K562 (cell line): ENCODE measurements around the gene MIF. TPM values are rescaled to one million over a fixed set of nuclear protein-coding genes. Genes with fewer than 3 reads are reported as not detected.

Experiments
- ATAC-seq: fragments of 200-7000 bp; cut with Tn5 transposase; 3 replicates; pipeline ENCODE4 v1.9.1; 2020; ENCODE audit warnings: moderate library complexity
- BruUV-seq: library from RNA; stranded (reverse); fragments of 400-500 nt; replicated peaks from 2 replicates; lab custom pipeline; 2021; lab: Mats Ljungman, UMichigan
- CTCF ChIA-PET: fragments of 300-600 bp; formaldehyde crosslinking; extraction: SDS; loops from one replicate; lab custom pipeline; 2021; ENCODE audit warnings: low intra/inter-chr PET ratio; lab: Yijun Ruan, JAX
- POLR2A ChIA-PET: fragments of 300-600, 350-650 bp; sonication (Branson Sonifier 250); formaldehyde crosslinking; extraction: SDS; loops from one replicate; lab custom pipeline; 2021; ENCODE audit warnings: antibody characterized with exemption, inconsistent platforms; lab: Yijun Ruan, JAX
- DNase-seq, 4 experiments: peaks; one replicate each; pipeline versions ENCODE4 v3.0.0 to v3.0.0-alpha.2; 2011 to 2018; ENCODE audit warnings: low spot score in 3 of 4, mixed read lengths in 3 of 4; ENCODE audit errors: extremely low read depth in 1 of 4
- FAIRE-seq: peaks from 2 replicates; lab custom pipeline; 2011; peaks lifted over from hg19 to GRCh38; lab: Jason Lieb, UNC
- H2AFZ ChIP-seq: 2 replicates; pipeline ENCODE4 v1.6.0; 2011; ENCODE audit warnings: low read depth, low read length, control low read depth, inconsistent platforms
- H3K27ac ChIP-seq: fragments of 200-600 bp; 3 replicates; pipeline ENCODE4 v1.8.0; 2011; ENCODE audit warnings: low read depth, mild to moderate bottlenecking, control low read depth, inconsistent platforms, low read length, moderate library complexity, mixed read lengths; ENCODE audit errors: extremely low read depth
- H3K27me3 ChIP-seq, 2 experiments: fragments of 300-600 bp in 1 of 2; 2 replicates in 1 of 2; 3 replicates in 1 of 2; pipeline versions ENCODE4 v1.6.0 to v1.8.0; 2011; ENCODE audit warnings: inconsistent platforms in 2 of 2, low read length in 2 of 2, mild to moderate bottlenecking in 1 of 2, mixed read lengths in 1 of 2, moderate library complexity in 1 of 2; ENCODE audit not compliant: control insufficient read depth in 2 of 2, insufficient read depth in 2 of 2
- H3K36me3 ChIP-seq: fragments of 300-600 bp; 3 replicates; pipeline ENCODE4 v1.8.0; 2011; ENCODE audit warnings: mild to moderate bottlenecking, low read length, inconsistent platforms; ENCODE audit not compliant: control insufficient read depth, insufficient read depth
- H3K4me1 ChIP-seq, 2 experiments: fragments of 200-600 bp in 1 of 2; replicated peaks in 1 of 2; 2 replicates in 1 of 2; 3 replicates in 1 of 2; pipeline versions ENCODE4 v1.5.1 to v1.8.0; 2011; ENCODE audit warnings: inconsistent platforms in 2 of 2, low read length in 2 of 2, mild to moderate bottlenecking in 1 of 2, mixed read lengths in 1 of 2, moderate library complexity in 1 of 2; ENCODE audit not compliant: control insufficient read depth in 2 of 2, insufficient read depth in 2 of 2
- H3K4me2 ChIP-seq: 2 replicates; pipeline ENCODE4 v1.6.1; 2011; ENCODE audit warnings: low read length, control low read depth, inconsistent platforms, mixed read lengths; ENCODE audit not compliant: insufficient read depth
- H3K4me3 ChIP-seq: fragments of 200-600 bp; sonication (generic), shearing (Covaris generic); 2 replicates; pipeline ENCODE4 v1.5.1; 2016; ENCODE audit warnings: control low read depth, inconsistent platforms
- H3K79me2 ChIP-seq: fragments of 200-600 bp; 3 replicates; pipeline ENCODE4 v1.8.0; 2011; ENCODE audit warnings: low read length, inconsistent platforms; ENCODE audit not compliant: control insufficient read depth, insufficient read depth
- H3K9ac ChIP-seq, 2 experiments: 2 replicates each; pipeline versions ENCODE4 v1.6.0 to v1.6.1; 2011; ENCODE audit warnings: low read depth in 2 of 2, low read length in 2 of 2, control low read depth in 1 of 2, inconsistent platforms in 1 of 2, mild to moderate bottlenecking in 1 of 2, mixed read lengths in 1 of 2; ENCODE audit not compliant: insufficient read depth in 1 of 2
- H3K9me1 ChIP-seq: one replicate; pipeline ENCODE4 v1.6.0; 2011; ENCODE audit warnings: inconsistent platforms, mild to moderate bottlenecking, low read length, moderate library complexity; ENCODE audit not compliant: control insufficient read depth, insufficient read depth
- H3K9me3 ChIP-seq: replicated peaks from 2 replicates; pipeline ENCODE4 v1.5.1; 2011; ENCODE audit warnings: low read depth, low read length, inconsistent platforms; ENCODE audit not compliant: control insufficient read depth, insufficient read depth
- H4K20me1 ChIP-seq: replicated peaks from 2 replicates; pipeline ENCODE4 v1.6.1; 2011; ENCODE audit warnings: low read length, inconsistent platforms, mixed read lengths; ENCODE audit not compliant: control insufficient read depth, insufficient read depth
- BACH1 ChIP-seq: fragments of 200-800 bp; sonication (Bioruptor generic); IDR thresholded peaks from 2 replicates; pipeline ENCODE4 v1.6.1; 2016; ENCODE audit warnings: missing genetic modification characterization, missing compliant biosample characterization
- FOXK2 ChIP-seq, 2 experiments: fragments of 450-650 bp; IDR thresholded peaks in 1 of 2; conservative IDR thresholded peaks in 1 of 2; 2 replicates each; pipeline ENCODE4 v1.6.1; 2016; ENCODE audit warnings: low read depth in 2 of 2, mild to moderate bottlenecking in 1 of 2
- GTF2A2 ChIP-seq: IDR thresholded peaks from 2 replicates; pipeline ENCODE4 v1.6.1; 2016; ENCODE audit warnings: mild to moderate bottlenecking, missing genetic modification characterization, missing compliant biosample characterization
- HMG20A ChIP-seq: fragments of 450-650 bp; formaldehyde crosslinking; conservative IDR thresholded peaks from 2 replicates; pipeline ENCODE4 v1.4.0; 2020; ENCODE audit warnings: mild to moderate bottlenecking, mixed read lengths
- KAT8 ChIP-seq: fragments of 450-650 bp; IDR thresholded peaks from 2 replicates; pipeline ENCODE4 v1.6.1; 2016; ENCODE audit warnings: low read depth, mild to moderate bottlenecking
- KDM4B ChIP-seq, 2 experiments: fragments of 450-650 bp in 1 of 2; sonication (generic) in 1 of 2; IDR thresholded peaks; 2 replicates each; pipeline ENCODE4 v1.6.1; 2016 to 2017; ENCODE audit warnings: borderline replicate concordance in 2 of 2, antibody characterized with exemption in 1 of 2, low read depth in 1 of 2, mild to moderate bottlenecking in 1 of 2
- MLX ChIP-seq, 2 experiments: fragments of 450-650 bp in 1 of 2; sonication (generic) in 1 of 2; formaldehyde crosslinking; conservative IDR thresholded peaks; 2 replicates each; pipeline versions ENCODE4 v1.4.0 to v1.8.1; 2020 to 2022; ENCODE audit warnings: mild to moderate bottlenecking in 1 of 2, missing genetic modification reagents in 1 of 2
- NBN ChIP-seq: fragments of 450-650 bp; IDR thresholded peaks from 2 replicates; pipeline ENCODE4 v1.6.1; 2016; ENCODE audit warnings: low read depth, mild to moderate bottlenecking
- PRDM10 ChIP-seq: fragments of 450-650 bp; IDR thresholded peaks from 2 replicates; pipeline ENCODE4 v1.6.1; 2018; ENCODE audit not compliant: partially characterized antibody
- RAD21 ChIP-seq, 2 experiments: fragments of 250-450 bp in 1 of 2; fragments of 450-650 bp in 1 of 2; sonication (Bioruptor Pico) in 1 of 2; formaldehyde crosslinking in 1 of 2; IDR thresholded peaks in 1 of 2; conservative IDR thresholded peaks in 1 of 2; 2 replicates each; pipeline versions ENCODE4 v1.4.0 to v1.8.0; 2020 to 2022; ENCODE audit warnings: mild to moderate bottlenecking in 2 of 2, moderate library complexity in 1 of 2
- SMC3 ChIP-seq: conservative IDR thresholded peaks from 2 replicates; pipeline ENCODE4 v1.6.1; 2011; ENCODE audit warnings: low read depth, low read length, improper control_type of control experiment; ENCODE audit not compliant: insufficient read depth
- STAG1 ChIP-seq: sonication (generic); formaldehyde crosslinking; IDR thresholded peaks from 2 replicates; pipeline ENCODE4 v1.5.0; 2020; ENCODE audit warnings: missing genetic modification reagents, borderline replicate concordance
- ZBTB26 ChIP-seq: fragments of 450-650 bp; formaldehyde crosslinking; IDR thresholded peaks from 2 replicates; pipeline ENCODE4 v1.4.0; 2022; ENCODE audit warnings: missing genetic modification characterization
- ZBTB7A ChIP-seq: IDR thresholded peaks from 2 replicates; pipeline ENCODE4 v1.6.1; 2011; ENCODE audit warnings: low read depth, mild to moderate bottlenecking, low read length, moderate library complexity, borderline replicate concordance; ENCODE audit not compliant: control insufficient read depth
- ZFP1 ChIP-seq: fragments of 450-650 bp; formaldehyde crosslinking; IDR thresholded peaks from 2 replicates; pipeline ENCODE4 v1.4.0; 2020; ENCODE audit warnings: mild to moderate bottlenecking, mixed read lengths
- ZKSCAN8 ChIP-seq: fragments of 200-800 bp; sonication (Bioruptor generic); IDR thresholded peaks from 2 replicates; pipeline ENCODE4 v1.6.1; 2016; ENCODE audit warnings: missing genetic modification characterization, missing compliant biosample characterization
- WGBS: fragments of 100-300 bp; shearing (Covaris generic); methylation state at CpG from one replicate; pipeline ENCODE4 v1.1.6; 2016; ENCODE audit warnings: low coverage, mixed read lengths; ENCODE audit not compliant: insufficient coverage; ENCODE audit errors: missing lambda C conversion rate; 5-methylcytosine and 5-hydroxymethylcytosine counted together
- in situ Hi-C: fragments of 300-500 bp; cut with MboI; formaldehyde crosslinking; loops from 4 replicates; pipeline ENCODE4 v1.15.0; 2018; ENCODE audit warnings: inconsistent platforms, mixed read lengths
- intact Hi-C: fragments of 100-400 bp; cut with micrococcal nuclease; formaldehyde crosslinking; loops from 2 replicates; pipeline ENCODE4 v1.14.2; 2022
- polyA plus RNA-seq, 8 experiments: library from polyadenylated mRNA; depleted of rRNA in 4 of 8; stranded (reverse) in 5 of 8; unstranded in 3 of 8; fragments of >200 nt; fragmentation: Nextera tagmentation in 2 of 8; fragmentation: Illumina TruSeq in 1 of 8; extraction: Ambion mirVana in 2 of 8; extraction: Trizol in 1 of 8; gene quantifications; 2 replicates each; pipeline versions ENCODE4 v1.2.1 to v1.2.3, GENCODE V29; 2011 to 2014; ENCODE audit warnings: inconsistent platforms in 1 of 8, missing spikeins in 1 of 8
- total RNA-seq, 7 experiments: library from RNA; depleted of rRNA in 6 of 7; stranded (reverse); fragments of >200 nt in 6 of 7; fragmentation: Illumina TruSeq in 2 of 7; extraction: Trizol in 2 of 7; gene quantifications; 2 replicates each; pipeline versions ENCODE4 v1.2.1 to v1.2.3, GENCODE V29; 2011 to 2021; ENCODE audit warnings: low replicate concordance in 1 of 7

Gene MIF
- total and polyA plus RNA-seq, 9 of the 15 experiments (the other 6 are each of a cell fraction or from before 2014, with no cell fraction given) = 7.4 to 666 (median 193) TPM

GRCh38 chr22:23862103-23862502, 32.1 kb upstream of the MIF start:
- DNase-seq = peak in 3 of 4 experiments; percentile 14 to 60 (median 57)
- peak; percentile 74 for FAIRE-seq
- Histone ChIP-seq H4K20me1 (no peaks in the 10 kb centered on the region), H3K9ac (no peak overlapping the region), H3K9me3 (no peaks in the 10 kb centered on the region), H2AFZ (no peak overlapping the region), H3K4me1 (peaks cover 0 to 14% of the 10 kb centered on the region in 2 experiments; a peak in 3 of 5 replicates), H3K27me3 (no peaks in the 10 kb centered on the region), H3K36me3 (no peaks in the 10 kb centered on the region), H3K4me3 (no peak overlapping the region), H3K4me2 (no peak overlapping the region), H3K27ac (no peak overlapping the region), H3K79me2 (no peaks in the 10 kb centered on the region), H3K9me1 (no peaks in the 10 kb centered on the region)
- ChIA-PET CTCF (no interaction called here), POLR2A (interaction anchor here (0.6 to 1.2 kb wide), 3 partner anchors 18 to 543 kb away, joined by 3 read pairs; partner anchors contain the start of gene MIF)
- BruUV-seq = no TSS peak
- in situ Hi-C loops (loop anchor here (25.0 kb wide), 1 partner anchor 550 kb away; no protein-coding TSS in a partner anchor), intact Hi-C loops (no loop called here)
- ATAC-seq = peak; percentile 63
- WGBS = 12% methylated on average over 3 of the region's 3 CpGs
- TF ChIP-seq GTF2A2 (no peak), SMC3 (peak; percentile 28; the same call in 1 of the 2 replicates), FOXK2 (conservative IDR thresholded peaks at IDR 0.05 in 1 of 2, IDR thresholded peaks at IDR 0.05 in 1 of 2; ENCODE audit: low read depth in 2 of 2) (no peak), ZBTB7A (peak; percentile 34; the same call in 1 of the 2 replicates), BACH1 (tag) (no peak), PRDM10 (no peak), MLX (CRISPR knock-in tag; conservative IDR thresholded peaks at IDR 0.05) (no peak), NBN (no peak), STAG1 (CRISPR knock-in tag) (peak; percentile 46; the same call in 1 of the 2 replicates), HMG20A (CRISPR knock-in tag) (no peak), ZKSCAN8 (CRISPR knock-in tag) (no peak), KAT8 (no peak), RAD21 (CRISPR knock-in tag; conservative IDR thresholded peaks at IDR 0.05 in 1 of 2, IDR thresholded peaks at IDR 0.05 in 1 of 2) (peak; percentile 28 to 62; a peak in 3 of 4 replicates), ZBTB26 (CRISPR knock-in tag) (no peak), KDM4B (IDR thresholded peaks at IDR 0.05; ENCODE audit: borderline replicate concordance in 2 of 2, low read depth in 1 of 2) (no peak), ZFP1 (CRISPR knock-in tag) (no peak)
